ENCODE results near the gene RHEB. TPM values are rescaled to one million over a fixed set of nuclear protein-coding genes. Genes with fewer than 3 reads are reported as not detected.
A peak's percentile ranks its signal among the peaks of the same experiment; 100 is the strongest.

Gene RHEB
- total RNA-seq, 1 donor from 2014 or later: 94.2 TPM

DNA sequence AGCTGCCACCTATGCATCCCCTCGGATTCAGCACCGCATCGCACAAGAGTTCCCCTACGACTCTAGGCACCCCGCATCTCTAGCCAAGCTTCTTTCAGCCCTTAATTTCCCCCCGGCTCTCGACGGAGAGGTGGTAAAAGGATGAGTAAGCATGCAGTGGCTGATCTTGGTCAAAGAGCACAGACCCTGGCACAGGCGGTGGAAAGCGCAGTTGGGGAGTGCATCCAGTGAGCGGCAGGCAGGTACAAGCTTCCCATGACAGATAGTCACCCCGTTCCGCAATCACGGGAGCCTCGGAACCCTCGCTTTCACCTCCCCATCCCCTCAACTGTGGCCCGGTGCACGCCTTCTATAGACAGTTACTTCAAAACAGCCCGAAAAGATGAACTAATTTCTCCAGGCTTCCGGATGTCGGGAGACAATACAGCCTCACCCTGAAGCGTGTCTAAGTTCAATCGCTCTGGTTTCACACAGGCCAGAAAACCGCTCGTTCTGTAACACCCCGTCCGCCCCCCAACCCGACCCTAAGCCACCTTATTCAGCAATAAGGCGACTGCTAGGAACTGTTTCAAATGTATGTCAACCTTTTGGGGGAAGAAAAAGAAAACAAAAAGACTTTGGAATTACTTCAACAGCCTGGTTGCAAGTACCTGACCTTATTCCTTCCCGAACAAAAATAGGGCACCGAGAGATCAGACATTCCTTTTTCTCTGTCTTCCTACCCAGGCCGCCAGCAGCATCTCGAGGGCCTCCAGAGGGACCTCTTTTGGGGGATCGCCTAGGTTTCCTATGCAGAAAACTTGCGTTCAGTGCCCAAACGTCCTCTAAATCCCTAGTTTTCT, 1.4 kb downstream of the RHEB start:
- H3K4me1 Mint-ChIP-seq (ENCODE audit: unreplicated experiment): peaks cover 23% of the 10 kb centered on the region
- no peaks in the 10 kb centered on the region for H3K9me3 Mint-ChIP-seq (ENCODE audit: unreplicated experiment)
- H3K27me3 Mint-ChIP-seq (ENCODE audit: unreplicated experiment): peaks cover 18% of the 10 kb centered on the region
- H3K36me3 Mint-ChIP-seq (ENCODE audit: low read depth, unreplicated experiment): peaks cover 4% of the 10 kb centered on the region
- peak overlapping the region; percentile 98 for H3K4me3 Mint-ChIP-seq (ENCODE audit: unreplicated experiment)
- TF ChIP-seq, protein P1, sequence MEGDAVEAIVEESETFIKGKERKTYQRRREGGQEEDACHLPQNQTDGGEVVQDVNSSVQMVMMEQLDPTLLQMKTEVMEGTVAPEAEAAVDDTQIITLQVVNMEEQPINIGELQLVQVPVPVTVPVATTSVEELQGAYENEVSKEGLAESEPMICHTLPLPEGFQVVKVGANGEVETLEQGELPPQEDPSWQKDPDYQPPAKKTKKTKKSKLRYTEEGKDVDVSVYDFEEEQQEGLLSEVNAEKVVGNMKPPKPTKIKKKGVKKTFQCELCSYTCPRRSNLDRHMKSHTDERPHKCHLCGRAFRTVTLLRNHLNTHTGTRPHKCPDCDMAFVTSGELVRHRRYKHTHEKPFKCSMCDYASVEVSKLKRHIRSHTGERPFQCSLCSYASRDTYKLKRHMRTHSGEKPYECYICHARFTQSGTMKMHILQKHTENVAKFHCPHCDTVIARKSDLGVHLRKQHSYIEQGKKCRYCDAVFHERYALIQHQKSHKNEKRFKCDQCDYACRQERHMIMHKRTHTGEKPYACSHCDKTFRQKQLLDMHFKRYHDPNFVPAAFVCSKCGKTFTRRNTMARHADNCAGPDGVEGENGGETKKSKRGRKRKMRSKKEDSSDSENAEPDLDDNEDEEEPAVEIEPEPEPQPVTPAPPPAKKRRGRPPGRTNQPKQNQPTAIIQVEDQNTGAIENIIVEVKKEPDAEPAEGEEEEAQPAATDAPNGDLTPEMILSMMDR (IDR thresholded peaks at IDR 0.05; ENCODE audit: unreplicated experiment): no peak
- DNase-seq (ENCODE audit: low spot score): peak; percentile 19
- H3K27ac Mint-ChIP-seq (ENCODE audit: unreplicated experiment): peak overlapping the region; percentile 95

GRCh38 chr7:151517601-151518104, 2.0 kb downstream of the RHEB start:
- DNase-seq (ENCODE audit: low spot score): no peak
- TF ChIP-seq, protein P1 (IDR thresholded peaks at IDR 0.05; ENCODE audit: unreplicated experiment): no peak
- Mint-ChIP-seq H3K4me3 (ENCODE audit: unreplicated experiment) (peak overlapping the region; percentile 98), H3K36me3 (ENCODE audit: low read depth, unreplicated experiment) (peaks cover 4% of the 10 kb centered on the region), H3K27ac (ENCODE audit: unreplicated experiment) (peak overlapping the region; percentile 95), H3K27me3 (ENCODE audit: unreplicated experiment) (peaks cover 18% of the 10 kb centered on the region), H3K4me1 (ENCODE audit: unreplicated experiment) (peaks cover 27% of the 10 kb centered on the region), H3K9me3 (ENCODE audit: unreplicated experiment) (no peaks in the 10 kb centered on the region)

DNA sequence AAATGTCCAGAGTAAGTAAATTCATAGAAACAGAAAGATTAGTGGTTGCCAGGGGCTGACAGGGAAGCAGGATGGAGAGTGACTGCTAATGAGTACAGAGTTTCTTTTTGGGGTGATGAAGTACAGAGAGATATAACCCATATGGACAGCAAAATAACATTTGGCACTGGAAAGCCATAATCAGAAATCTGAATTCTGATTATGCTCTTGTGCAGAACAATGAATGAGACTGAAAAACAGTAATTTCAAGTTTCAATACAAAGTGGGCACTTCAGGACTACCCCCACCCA, 4.5 kb downstream of the RHEB start:
- no peak overlapping the region for H3K4me3 Mint-ChIP-seq (ENCODE audit: unreplicated experiment)
- no peak overlapping the region for H3K27ac Mint-ChIP-seq (ENCODE audit: unreplicated experiment)
- peaks cover 15% of the 10 kb centered on the region for H3K27me3 Mint-ChIP-seq (ENCODE audit: unreplicated experiment)
- TF ChIP-seq, protein P1 (IDR thresholded peaks at IDR 0.05; ENCODE audit: unreplicated experiment): no peak
- H3K4me1 Mint-ChIP-seq (ENCODE audit: unreplicated experiment): peaks cover 38% of the 10 kb centered on the region
- peaks cover 5% of the 10 kb centered on the region for H3K36me3 Mint-ChIP-seq (ENCODE audit: low read depth, unreplicated experiment)
- no peak for DNase-seq (ENCODE audit: low spot score)
- H3K9me3 Mint-ChIP-seq (ENCODE audit: unreplicated experiment): no peaks in the 10 kb centered on the region

DNA sequence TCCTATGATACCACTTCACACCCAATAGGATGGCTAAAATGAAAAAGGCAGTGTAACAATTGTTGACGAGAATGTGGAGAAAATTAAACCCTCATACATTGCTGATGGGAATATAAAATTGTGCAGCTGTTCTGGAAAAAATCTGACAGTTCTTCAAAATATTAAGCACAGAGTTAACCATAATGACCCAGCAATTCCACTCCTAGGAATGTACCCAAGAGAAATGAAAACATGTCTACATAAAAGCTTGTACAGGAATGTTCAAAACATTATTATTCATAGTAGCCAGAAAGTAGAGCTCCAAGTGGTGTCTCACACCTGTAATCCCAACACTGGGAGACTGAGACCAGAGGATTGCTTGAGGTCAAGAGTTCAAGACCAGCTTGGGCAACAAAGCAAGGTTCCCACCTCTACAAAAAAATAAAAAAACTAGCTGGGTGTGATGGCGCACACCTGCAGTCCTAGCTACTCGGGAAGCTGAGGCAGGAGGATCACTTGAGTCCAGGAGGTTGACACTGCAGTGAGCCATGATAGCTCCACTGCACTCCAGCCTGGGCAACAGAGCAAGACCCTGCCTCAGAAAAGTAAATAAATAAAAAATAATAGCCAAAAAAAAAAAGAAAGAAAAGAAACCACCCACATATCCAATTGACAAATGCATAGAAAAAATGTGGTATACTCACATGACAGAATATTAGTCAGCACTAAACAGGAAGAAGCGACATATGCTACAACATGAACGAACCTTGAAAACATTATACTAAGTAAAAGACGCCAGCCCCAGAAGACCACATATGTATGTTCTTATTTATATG, 5.0 kb downstream of the RHEB start:
- no peaks in the 10 kb centered on the region for H3K9me3 Mint-ChIP-seq (ENCODE audit: unreplicated experiment)
- H3K27me3 Mint-ChIP-seq (ENCODE audit: unreplicated experiment): peaks cover 15% of the 10 kb centered on the region
- peaks cover 8% of the 10 kb centered on the region for H3K36me3 Mint-ChIP-seq (ENCODE audit: low read depth, unreplicated experiment)
- DNase-seq (ENCODE audit: low spot score): no peak
- H3K27ac Mint-ChIP-seq (ENCODE audit: unreplicated experiment): no peak overlapping the region
- H3K4me3 Mint-ChIP-seq (ENCODE audit: unreplicated experiment): no peak overlapping the region
- peaks cover 43% of the 10 kb centered on the region for H3K4me1 Mint-ChIP-seq (ENCODE audit: unreplicated experiment)
- TF ChIP-seq, protein P1 (IDR thresholded peaks at IDR 0.05; ENCODE audit: unreplicated experiment): no peak

Measured in endothelial cell (in vitro differentiated cells).